H1 (cell line): ENCODE data around the gene MXD1.

Source experiments
- CEBPB ChIP-seq: IDR thresholded peaks from 2 replicates; pipeline ENCODE4 v1.6.1; 2012; ENCODE audit warnings: low read depth, low read length
- EP300 ChIP-seq, 2 experiments: IDR thresholded peaks; 1 replicate in 1 of 2; 2 replicates in 1 of 2; pipeline ENCODE4 v1.6.1; 2011 to 2012; ENCODE audit warnings: low read depth in 2 of 2, low read length in 2 of 2, mild to moderate bottlenecking in 2 of 2, borderline replicate concordance in 1 of 2, inconsistent platforms in 1 of 2, moderate library complexity in 1 of 2
- MAFK ChIP-seq: IDR thresholded peaks from 2 replicates; pipeline ENCODE4 v1.6.1; 2012; ENCODE audit warnings: low read depth, mild to moderate bottlenecking, improper control_type of control experiment, low read length
- POLR2A ChIP-seq, 2 experiments: IDR thresholded peaks; 1 replicate in 1 of 2; 2 replicates in 1 of 2; pipeline ENCODE4 v1.6.1; 2011; ENCODE audit warnings: low read depth in 2 of 2, low read length in 2 of 2, mild to moderate bottlenecking in 2 of 2; ENCODE audit errors: control extremely low read depth in 1 of 2
- POLR2AphosphoS5 ChIP-seq: IDR thresholded peaks from 2 replicates; pipeline ENCODE4 v1.6.1; 2011; ENCODE audit warnings: low read depth, low read length
- RFX5 ChIP-seq: IDR thresholded peaks from 2 replicates; pipeline ENCODE4 v1.6.1; 2011; ENCODE audit warnings: low read depth, low read length, improper control_type of control experiment, borderline replicate concordance
- SAP30 ChIP-seq: fragments of 300-600 bp; sonication (generic); IDR thresholded peaks from 2 replicates; pipeline ENCODE4 v1.7.1; 2012; ENCODE audit warnings: low read length, moderate library complexity, mild to moderate bottlenecking, inconsistent platforms; ENCODE audit not compliant: insufficient read depth, insufficient replicate concordance
- SP1 ChIP-seq: IDR thresholded peaks from 2 replicates; pipeline ENCODE4 v1.6.1; 2011; ENCODE audit warnings: low read depth, low read length
- TF ChIP-seq, protein P1 (sequence below), 3 experiments: IDR thresholded peaks; 1 replicate in 2 of 3; 2 replicates in 1 of 3; pipeline versions ENCODE4 v1.5.1 to v1.6.1; 2011; ENCODE audit warnings: low read length in 3 of 3, mild to moderate bottlenecking in 3 of 3, inconsistent platforms in 2 of 3, low read depth in 1 of 3, moderate library complexity in 1 of 3; ENCODE audit not compliant: insufficient read depth in 1 of 3; ENCODE audit errors: control extremely low read depth in 1 of 3
- TF ChIP-seq, protein P2 (sequence below): IDR thresholded peaks from 2 replicates; pipeline ENCODE4 v1.6.1; 2012; ENCODE audit warnings: low read length, inconsistent platforms

DNA sequence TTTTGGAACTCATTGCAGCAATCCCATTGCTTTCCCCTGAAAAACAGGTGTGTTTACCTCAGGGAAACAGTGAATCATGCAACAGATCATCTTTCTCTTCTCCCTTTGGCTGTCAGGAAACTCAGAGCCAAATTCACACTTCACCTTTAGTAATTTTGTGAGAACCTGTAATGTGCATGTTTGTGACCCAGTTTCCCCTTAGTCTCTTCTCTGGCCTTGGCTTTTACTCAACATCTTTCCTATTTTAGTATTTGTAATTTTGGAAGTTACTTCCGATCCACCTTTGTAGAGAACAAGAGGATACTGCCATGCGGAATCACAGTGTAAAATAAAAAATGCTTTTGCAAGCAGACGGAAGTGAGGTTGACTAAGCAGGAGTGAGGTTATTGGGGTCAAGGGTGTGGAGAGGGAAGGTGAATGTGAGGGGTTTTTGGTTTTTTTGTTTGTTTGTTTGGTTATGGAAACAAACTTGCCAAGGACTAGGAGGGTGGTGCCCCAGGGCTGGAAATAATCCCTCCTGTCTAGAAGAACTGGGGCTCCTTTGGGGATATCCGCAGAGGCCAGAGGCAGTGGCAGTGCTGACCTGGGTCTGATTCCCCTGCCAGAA, 32.5 kb downstream of the MXD1 start:
- TF ChIP-seq, protein P1, sequence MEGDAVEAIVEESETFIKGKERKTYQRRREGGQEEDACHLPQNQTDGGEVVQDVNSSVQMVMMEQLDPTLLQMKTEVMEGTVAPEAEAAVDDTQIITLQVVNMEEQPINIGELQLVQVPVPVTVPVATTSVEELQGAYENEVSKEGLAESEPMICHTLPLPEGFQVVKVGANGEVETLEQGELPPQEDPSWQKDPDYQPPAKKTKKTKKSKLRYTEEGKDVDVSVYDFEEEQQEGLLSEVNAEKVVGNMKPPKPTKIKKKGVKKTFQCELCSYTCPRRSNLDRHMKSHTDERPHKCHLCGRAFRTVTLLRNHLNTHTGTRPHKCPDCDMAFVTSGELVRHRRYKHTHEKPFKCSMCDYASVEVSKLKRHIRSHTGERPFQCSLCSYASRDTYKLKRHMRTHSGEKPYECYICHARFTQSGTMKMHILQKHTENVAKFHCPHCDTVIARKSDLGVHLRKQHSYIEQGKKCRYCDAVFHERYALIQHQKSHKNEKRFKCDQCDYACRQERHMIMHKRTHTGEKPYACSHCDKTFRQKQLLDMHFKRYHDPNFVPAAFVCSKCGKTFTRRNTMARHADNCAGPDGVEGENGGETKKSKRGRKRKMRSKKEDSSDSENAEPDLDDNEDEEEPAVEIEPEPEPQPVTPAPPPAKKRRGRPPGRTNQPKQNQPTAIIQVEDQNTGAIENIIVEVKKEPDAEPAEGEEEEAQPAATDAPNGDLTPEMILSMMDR (IDR thresholded peaks at IDR 0.05; ENCODE audit: control extremely low read depth in 1 of 3, insufficient read depth in 1 of 3, low read depth in 1 of 3, low read length in 3 of 3), result no peak
- TF ChIP-seq SP1 (no peak), MAFK (no peak), RFX5 (no peak), POLR2A (IDR thresholded peaks at IDR 0.05; ENCODE audit: control extremely low read depth in 1 of 2, low read depth in 2 of 2, low read length in 2 of 2) (no peak), POLR2AphosphoS5 (no peak), EP300 (IDR thresholded peaks at IDR 0.05; ENCODE audit: borderline replicate concordance in 1 of 2, low read depth in 2 of 2, low read length in 2 of 2) (no peak), CEBPB (no peak), SAP30 (no peak)
- TF ChIP-seq, protein P2, sequence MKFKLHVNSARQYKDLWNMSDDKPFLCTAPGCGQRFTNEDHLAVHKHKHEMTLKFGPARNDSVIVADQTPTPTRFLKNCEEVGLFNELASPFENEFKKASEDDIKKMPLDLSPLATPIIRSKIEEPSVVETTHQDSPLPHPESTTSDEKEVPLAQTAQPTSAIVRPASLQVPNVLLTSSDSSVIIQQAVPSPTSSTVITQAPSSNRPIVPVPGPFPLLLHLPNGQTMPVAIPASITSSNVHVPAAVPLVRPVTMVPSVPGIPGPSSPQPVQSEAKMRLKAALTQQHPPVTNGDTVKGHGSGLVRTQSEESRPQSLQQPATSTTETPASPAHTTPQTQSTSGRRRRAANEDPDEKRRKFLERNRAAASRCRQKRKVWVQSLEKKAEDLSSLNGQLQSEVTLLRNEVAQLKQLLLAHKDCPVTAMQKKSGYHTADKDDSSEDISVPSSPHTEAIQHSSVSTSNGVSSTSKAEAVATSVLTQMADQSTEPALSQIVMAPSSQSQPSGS, result no peak
